Caco-2 (cell line): ENCODE data around the gene RCC2. TPM values are rescaled to one million over a fixed set of nuclear protein-coding genes. Genes with fewer than 3 reads are reported as not detected.

Experiments
- BruUV-seq: library from RNA; stranded (reverse); fragments of 400-500 nt; replicated peaks from 2 replicates; lab custom pipeline; 2021; lab: Mats Ljungman, UMichigan
- CTCF ChIA-PET: fragments of 300-600 bp; sonication (Branson Sonifier 250); formaldehyde crosslinking; loops from one replicate; lab custom pipeline; 2022; ENCODE audit warnings: antibody characterized with exemption; lab: Charles Lee
- POLR2A ChIA-PET: fragments of 300-600 bp; sonication (Branson Sonifier 250); formaldehyde crosslinking; loops from one replicate; lab custom pipeline; 2022; ENCODE audit warnings: antibody characterized with exemption; lab: Charles Lee
- DNase-seq, 2 experiments: peaks; one replicate each; pipeline versions ENCODE4 v3.0.0 to v3.0.0-alpha.2; 2020 to 2022
- H3K27me3 ChIP-seq: replicated peaks from 2 replicates; pipeline ENCODE4 v1.6.0; 2011; ENCODE audit warnings: low read length; ENCODE audit not compliant: control insufficient read depth, insufficient read depth
- H3K36me3 ChIP-seq: 2 replicates; pipeline ENCODE4 v1.5.1; 2011; ENCODE audit warnings: low read length; ENCODE audit not compliant: control insufficient read depth, insufficient read depth
- H3K4me1 ChIP-seq: fragments of 250-450 bp; sonication (Bioruptor Pico); 2 replicates; pipeline ENCODE4 v1.5.1; 2020; ENCODE audit warnings: mild to moderate bottlenecking
- H3K4me3 ChIP-seq: 2 replicates; pipeline ENCODE4 v1.5.1; 2011; ENCODE audit warnings: low read depth, mild to moderate bottlenecking, control low read depth, low read length
- H3K9me3 ChIP-seq: fragments of 250-450 bp; sonication (Bioruptor Pico); 2 replicates; pipeline ENCODE4 v1.5.1; 2020; ENCODE audit warnings: mild to moderate bottlenecking, moderate library complexity
- H3K27ac Mint-ChIP-seq: one replicate; pipeline ENCODE4 v1.8.0; 2022; ENCODE audit warnings: mixed read lengths; ENCODE audit not compliant: unreplicated experiment
- H3K27me3 Mint-ChIP-seq: one replicate; pipeline ENCODE4 v1.8.0; 2022; ENCODE audit warnings: mixed read lengths; ENCODE audit not compliant: insufficient read depth, unreplicated experiment
- H3K36me3 Mint-ChIP-seq: one replicate; pipeline ENCODE4 v1.8.0; 2022; ENCODE audit warnings: mild to moderate bottlenecking, mixed read lengths; ENCODE audit not compliant: insufficient read depth, unreplicated experiment
- H3K4me1 Mint-ChIP-seq: one replicate; pipeline ENCODE4 v1.8.0; 2022; ENCODE audit warnings: low read depth, mixed read lengths; ENCODE audit not compliant: unreplicated experiment
- H3K4me3 Mint-ChIP-seq: one replicate; pipeline ENCODE4 v1.8.0; 2022; ENCODE audit warnings: mild to moderate bottlenecking, moderate library complexity, mixed read lengths; ENCODE audit not compliant: unreplicated experiment
- H3K9me3 Mint-ChIP-seq: one replicate; pipeline ENCODE4 v1.8.0; 2022; ENCODE audit warnings: mixed read lengths; ENCODE audit not compliant: unreplicated experiment
- intact Hi-C: fragments of 100-400 bp; cut with micrococcal nuclease; formaldehyde crosslinking; loops from one replicate; pipeline ENCODE4 v1.10.0; 2022; ENCODE audit not compliant: unreplicated experiment
- total RNA-seq: library from RNA; stranded (reverse); gene quantifications from 2 replicates; pipeline ENCODE4 v1.2.3, GENCODE V29; 2022
- TF ChIP-seq, protein P1 (sequence below), 2 experiments: fragments of 200-600 bp in 1 of 2; IDR thresholded peaks; 1 replicate in 1 of 2; 2 replicates in 1 of 2; pipeline versions ENCODE4 v1.5.1 to v1.8.0; 2011 to 2022; ENCODE audit warnings: antibody characterized with exemption in 1 of 2, control low read depth in 1 of 2, inconsistent platforms in 1 of 2, low read depth in 1 of 2, low read length in 1 of 2, mild to moderate bottlenecking in 1 of 2, moderate library complexity in 1 of 2; ENCODE audit not compliant: insufficient read depth in 1 of 2, severe bottlenecking in 1 of 2, unreplicated experiment in 1 of 2

The RCC2 gene
- total RNA-seq, 1 experiment from 2014 or later, result 103 TPM

DNA sequence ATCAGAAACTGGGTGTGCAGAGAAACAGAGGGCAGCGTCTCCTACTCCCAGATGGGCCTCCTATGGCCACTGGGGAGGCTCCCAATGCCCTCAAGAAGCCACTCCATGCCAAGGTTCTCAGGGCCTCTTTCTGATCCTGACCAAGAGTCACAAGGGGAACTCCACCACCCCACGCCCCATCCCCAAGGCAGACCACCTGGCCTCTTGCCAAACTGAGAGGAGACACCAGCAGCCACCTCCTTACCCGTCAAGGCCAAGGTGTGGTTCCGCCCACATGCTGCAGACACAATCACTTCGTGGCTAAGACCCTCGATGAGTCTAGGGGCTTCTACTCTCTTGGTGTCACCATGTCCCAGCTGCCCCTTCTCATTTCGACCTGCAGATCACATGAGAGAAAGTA lies 17.0 kb downstream of the RCC2 start:
- no peaks in the 10 kb centered on the region for H3K27me3 Mint-ChIP-seq
- H3K4me3 Mint-ChIP-seq, result no peak overlapping the region
- H3K27ac Mint-ChIP-seq, result no peak overlapping the region
- peaks cover 94% of the 10 kb centered on the region for H3K36me3 Mint-ChIP-seq
- POLR2A ChIA-PET, result no interaction called here
- no TSS peak for BruUV-seq
- no peaks in the 10 kb centered on the region for H3K27me3 ChIP-seq
- intact Hi-C loops, result no loop called here
- TF ChIP-seq, protein P1, sequence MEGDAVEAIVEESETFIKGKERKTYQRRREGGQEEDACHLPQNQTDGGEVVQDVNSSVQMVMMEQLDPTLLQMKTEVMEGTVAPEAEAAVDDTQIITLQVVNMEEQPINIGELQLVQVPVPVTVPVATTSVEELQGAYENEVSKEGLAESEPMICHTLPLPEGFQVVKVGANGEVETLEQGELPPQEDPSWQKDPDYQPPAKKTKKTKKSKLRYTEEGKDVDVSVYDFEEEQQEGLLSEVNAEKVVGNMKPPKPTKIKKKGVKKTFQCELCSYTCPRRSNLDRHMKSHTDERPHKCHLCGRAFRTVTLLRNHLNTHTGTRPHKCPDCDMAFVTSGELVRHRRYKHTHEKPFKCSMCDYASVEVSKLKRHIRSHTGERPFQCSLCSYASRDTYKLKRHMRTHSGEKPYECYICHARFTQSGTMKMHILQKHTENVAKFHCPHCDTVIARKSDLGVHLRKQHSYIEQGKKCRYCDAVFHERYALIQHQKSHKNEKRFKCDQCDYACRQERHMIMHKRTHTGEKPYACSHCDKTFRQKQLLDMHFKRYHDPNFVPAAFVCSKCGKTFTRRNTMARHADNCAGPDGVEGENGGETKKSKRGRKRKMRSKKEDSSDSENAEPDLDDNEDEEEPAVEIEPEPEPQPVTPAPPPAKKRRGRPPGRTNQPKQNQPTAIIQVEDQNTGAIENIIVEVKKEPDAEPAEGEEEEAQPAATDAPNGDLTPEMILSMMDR (IDR thresholded peaks at IDR 0.05; ENCODE audit: insufficient read depth in 1 of 2, low read depth in 1 of 2, low read length in 1 of 2, severe bottlenecking in 1 of 2, unreplicated experiment in 1 of 2), result no peak
- CTCF ChIA-PET, result no interaction called here
- H3K9me3 Mint-ChIP-seq, result no peaks in the 10 kb centered on the region
- no peak overlapping the region for H3K4me3 ChIP-seq
- H3K4me1 Mint-ChIP-seq, result no peaks in the 10 kb centered on the region
- no peaks in the 10 kb centered on the region for H3K9me3 ChIP-seq
- H3K4me1 ChIP-seq, result no peaks in the 10 kb centered on the region
- no peak for DNase-seq
- H3K36me3 ChIP-seq, result peaks cover 3% of the 10 kb centered on the region

DNA sequence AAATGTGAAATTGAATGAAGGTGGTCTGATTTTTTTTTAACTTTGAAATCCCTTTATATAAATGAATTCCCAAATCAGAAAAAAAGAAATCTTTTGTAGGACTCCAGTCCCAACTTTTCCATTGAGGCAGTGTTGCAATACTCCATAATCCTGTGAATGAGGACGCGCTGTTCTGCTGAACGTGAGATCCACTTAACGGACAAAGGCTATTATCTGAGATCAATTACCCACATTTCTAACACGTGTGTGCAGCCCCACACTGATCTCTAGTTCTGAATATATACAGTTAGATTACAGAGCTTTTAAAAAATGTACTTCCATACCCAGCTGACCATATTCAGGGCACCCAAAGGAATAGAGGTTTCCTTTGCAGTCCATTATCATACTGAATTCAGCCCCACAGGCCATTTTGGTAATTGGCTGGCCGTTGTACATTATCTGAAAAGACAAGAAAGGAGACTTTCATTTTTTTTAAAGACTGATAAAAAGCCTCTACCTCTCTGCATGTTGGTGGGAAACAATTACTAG lies 19.0 kb downstream of the RCC2 start:
- no peak overlapping the region for H3K4me3 ChIP-seq
- Mint-ChIP-seq H3K4me1 (no peaks in the 10 kb centered on the region), H3K36me3 (peaks cover 96% of the 10 kb centered on the region), H3K27ac (no peak overlapping the region), H3K27me3 (no peaks in the 10 kb centered on the region), H3K4me3 (no peak overlapping the region), H3K9me3 (no peaks in the 10 kb centered on the region)
- DNase-seq, result no peak
- peaks cover 2% of the 10 kb centered on the region for H3K36me3 ChIP-seq
- TF ChIP-seq, protein P1 (IDR thresholded peaks at IDR 0.05; ENCODE audit: insufficient read depth in 1 of 2, low read depth in 1 of 2, low read length in 1 of 2, severe bottlenecking in 1 of 2, unreplicated experiment in 1 of 2), result no peak
- ChIA-PET CTCF (no interaction called here), POLR2A (no interaction called here)
- no peaks in the 10 kb centered on the region for H3K27me3 ChIP-seq
- no TSS peak for BruUV-seq
- H3K9me3 ChIP-seq, result no peaks in the 10 kb centered on the region
- intact Hi-C loops, result no loop called here
- no peaks in the 10 kb centered on the region for H3K4me1 ChIP-seq

DNA sequence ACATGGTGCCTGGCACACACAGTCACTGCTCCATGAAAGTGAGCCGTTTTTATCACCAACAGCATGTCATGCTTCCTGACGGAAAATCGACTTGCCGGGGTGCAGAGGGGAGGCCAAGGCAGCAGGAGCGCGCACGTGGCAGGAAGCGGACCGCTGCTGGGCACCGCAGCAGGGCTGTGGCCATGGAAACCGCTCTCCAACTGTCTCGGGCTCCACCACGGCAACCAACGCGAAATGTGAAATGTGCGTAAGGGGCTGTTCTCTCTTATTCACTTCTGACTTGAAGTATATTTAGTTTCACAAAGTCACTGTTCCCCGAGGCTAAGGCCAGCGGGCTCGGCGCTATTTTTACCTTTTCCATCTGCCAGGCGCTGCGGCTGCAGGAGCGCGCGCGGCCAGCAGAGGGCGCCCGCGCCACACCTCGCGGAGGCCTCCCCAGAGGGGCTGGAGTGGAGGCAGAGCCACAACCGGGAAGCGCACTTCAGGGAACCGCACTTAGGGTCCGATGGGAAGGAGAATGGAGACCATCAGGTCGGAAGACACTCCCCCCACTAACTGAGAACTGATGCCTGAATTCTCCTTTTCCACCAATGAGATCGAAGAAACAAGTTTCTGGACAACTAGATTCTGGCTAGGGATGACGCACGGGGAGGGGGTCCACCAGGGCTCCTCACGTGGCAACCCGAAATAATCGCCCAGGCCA lies 19.7 kb downstream of the RCC2 start:
- BruUV-seq, result no TSS peak
- DNase-seq, result peak in 1 of 2 experiments; percentile 59
- intact Hi-C loops, result no loop called here
- Histone ChIP-seq H3K9me3 (no peaks in the 10 kb centered on the region), H3K4me3 (no peak overlapping the region), H3K36me3 (peaks cover 2% of the 10 kb centered on the region), H3K27me3 (no peaks in the 10 kb centered on the region), H3K4me1 (no peaks in the 10 kb centered on the region)
- Mint-ChIP-seq H3K27ac (no peak overlapping the region), H3K4me1 (no peaks in the 10 kb centered on the region), H3K4me3 (no peak overlapping the region), H3K27me3 (no peaks in the 10 kb centered on the region), H3K9me3 (no peaks in the 10 kb centered on the region), H3K36me3 (peaks cover 96% of the 10 kb centered on the region)
- TF ChIP-seq, protein P1 (IDR thresholded peaks at IDR 0.05; ENCODE audit: insufficient read depth in 1 of 2, low read depth in 1 of 2, low read length in 1 of 2, severe bottlenecking in 1 of 2, unreplicated experiment in 1 of 2), result peak; percentile 73 to 85
- POLR2A ChIA-PET, result no interaction called here
- CTCF ChIA-PET, result no interaction called here
